Left renal cortex interstitium (tissue), 4 donors: ENCODE data around the gene CFAP46. TPM values are rescaled to one million over a fixed set of nuclear protein-coding genes. Genes with fewer than 3 reads are reported as not detected.

ENCODE experiments used
- DNase-seq, 4 donors: peaks; one replicate each; pipeline ENCODE4 v3.0.0-alpha.2; 2013; ENCODE audit warnings: low read depth in 4 of 4, low spot score in 2 of 4, missing footprints in 1 of 4
- polyA plus RNA-seq, 4 donors: library from polyadenylated mRNA; unstranded; fragments of 120-200 nt; gene quantifications; one replicate each; pipeline ENCODE4 v1.2.1, GENCODE V29; 2013; ENCODE audit not compliant: insufficient read length in 4 of 4

The CFAP46 gene
- polyA plus RNA-seq, 4 donors, result 6.2 to 12.3 (median 9.4) TPM

GRCh38 chr10:132886211-132887099, 55.9 kb downstream of the CFAP46 start:
- no peak for DNase-seq

- no peak for DNase-seq
Observed at GRCh38 chr10:132885451-132886210, 56.7 kb downstream of the CFAP46 start.

DNA sequence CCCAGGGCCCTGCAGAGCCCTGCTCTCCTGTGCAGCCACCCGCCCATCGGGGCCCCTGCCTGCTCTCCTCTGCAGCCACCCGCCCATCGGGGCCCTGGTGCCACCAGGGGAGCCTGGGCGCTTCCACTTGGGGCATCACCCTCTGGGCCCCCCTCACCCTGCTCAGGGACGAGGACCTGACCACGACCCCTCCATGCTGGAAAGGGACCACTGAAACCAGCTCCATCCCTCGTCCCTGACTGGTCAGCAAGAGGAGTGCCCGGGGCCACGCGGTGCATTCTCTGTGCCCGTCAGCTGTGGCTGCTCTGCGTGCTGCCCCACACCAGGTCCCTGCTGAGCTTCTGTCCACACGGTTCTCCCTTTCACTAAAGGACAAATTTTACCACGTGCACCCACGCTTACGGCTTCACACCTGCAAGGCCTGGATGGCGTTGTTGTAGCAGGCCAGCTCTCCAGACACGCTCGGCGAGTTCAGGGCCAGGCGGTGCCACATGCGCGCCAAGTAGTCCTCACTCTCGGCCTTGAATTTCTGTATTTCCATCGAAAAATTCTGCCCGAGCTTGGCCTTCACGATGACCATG, 57.6 kb downstream of the CFAP46 start:
- DNase-seq, result no peak

DNA sequence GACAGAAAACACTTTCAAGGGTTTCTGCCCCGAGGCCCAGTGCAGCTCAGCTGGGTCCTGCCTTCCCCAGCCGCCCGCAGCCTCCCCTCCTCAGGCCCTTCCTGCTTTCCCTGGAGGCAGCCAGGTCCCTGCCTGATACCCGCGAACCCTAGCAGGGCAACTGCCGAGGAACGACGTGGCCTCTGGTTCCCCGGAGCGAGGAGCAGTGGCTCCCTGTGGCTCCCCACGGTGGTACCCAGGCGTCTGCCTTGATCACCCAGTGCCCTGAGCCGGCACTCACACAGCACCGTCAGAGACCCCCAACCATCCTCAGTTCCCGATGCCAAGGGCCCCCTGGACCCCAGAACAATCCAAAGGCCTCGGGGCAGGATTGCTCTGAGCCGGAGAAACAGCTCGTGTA, 58.3 kb downstream of the CFAP46 start:
- DNase-seq, result no peak

- DNase-seq, result no peak
Observed at GRCh38 chr10:132883391-132883881, 58.9 kb downstream of the CFAP46 start.

GRCh38 chr10:132882069-132882951, 60.1 kb downstream of the CFAP46 start:
- no peak for DNase-seq

DNA sequence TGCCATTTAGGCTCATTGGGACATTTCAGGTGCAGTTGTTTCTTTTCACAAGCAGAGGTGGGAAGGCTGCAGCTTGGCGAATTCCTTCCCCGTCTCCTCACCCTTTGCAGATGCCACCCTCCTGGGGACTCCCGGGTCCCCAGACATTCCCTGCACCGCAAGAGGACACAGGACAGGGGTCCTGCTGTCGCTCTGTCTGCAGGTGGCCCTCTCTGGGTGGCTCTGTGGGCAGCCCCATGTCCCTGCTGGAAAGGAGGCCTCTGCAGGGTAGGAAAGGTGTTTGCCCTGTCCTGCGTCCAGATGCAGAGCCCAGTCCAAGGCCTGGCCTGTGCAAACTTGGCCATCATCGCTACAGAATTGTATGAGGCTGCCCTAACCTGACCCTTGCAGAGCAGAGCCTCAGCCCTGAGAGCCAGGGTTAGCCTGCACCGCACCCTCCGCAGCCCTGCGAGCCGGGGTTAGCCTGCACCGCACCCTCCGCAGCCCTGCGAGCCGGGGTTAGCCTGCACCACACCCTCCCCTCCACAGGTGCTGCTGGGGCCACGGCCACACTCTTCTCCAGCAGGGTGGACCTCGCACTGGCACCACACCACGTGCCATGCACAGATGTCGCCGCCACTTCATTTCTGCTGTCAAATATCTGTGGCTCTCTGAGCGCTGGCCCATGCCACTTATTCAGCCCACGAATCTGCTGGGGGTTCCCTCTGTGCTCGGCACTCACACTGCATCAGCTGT, 61.0 kb downstream of the CFAP46 start:
- no peak for DNase-seq

- DNase-seq, result no peak
Observed at GRCh38 chr10:132880128-132880981, 62.0 kb downstream of the CFAP46 start.

GRCh38 chr10:132879408-132880127, 62.8 kb downstream of the CFAP46 start:
- no peak for DNase-seq

DNA sequence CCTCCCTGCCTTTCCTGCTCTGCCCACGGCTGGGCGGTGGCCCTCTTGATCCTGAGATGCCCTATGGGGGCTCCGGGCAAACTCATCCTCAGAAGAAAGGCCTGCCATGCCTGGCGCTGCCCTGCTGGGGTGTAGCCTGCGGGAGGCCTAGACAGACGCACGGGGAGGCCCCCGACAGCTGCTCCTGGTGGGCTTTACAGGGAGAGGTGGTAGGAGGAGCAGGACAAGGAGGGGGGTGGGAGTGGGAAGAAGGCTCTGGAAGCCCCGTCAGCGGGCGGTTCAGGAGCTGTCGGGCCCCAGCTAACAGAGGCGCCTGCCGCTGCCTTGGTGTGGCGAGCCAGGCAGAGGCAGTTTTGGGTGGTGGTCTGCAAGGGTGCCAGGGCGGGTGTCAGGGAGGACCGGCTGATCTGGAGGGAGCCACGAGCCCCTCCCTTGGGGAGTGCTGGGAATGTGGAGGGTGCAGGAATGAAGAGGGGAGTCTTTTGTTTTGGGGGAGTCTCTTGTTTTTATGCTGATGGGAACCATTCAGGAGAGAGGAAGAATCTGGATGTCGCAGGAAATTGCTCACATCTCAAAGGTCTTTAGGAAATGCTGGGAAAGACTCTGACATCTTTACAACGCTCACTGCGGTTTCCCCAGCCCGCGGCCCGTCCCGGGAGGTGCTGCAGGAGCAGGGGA, 63.5 kb downstream of the CFAP46 start:
- DNase-seq, result no peak

DNA sequence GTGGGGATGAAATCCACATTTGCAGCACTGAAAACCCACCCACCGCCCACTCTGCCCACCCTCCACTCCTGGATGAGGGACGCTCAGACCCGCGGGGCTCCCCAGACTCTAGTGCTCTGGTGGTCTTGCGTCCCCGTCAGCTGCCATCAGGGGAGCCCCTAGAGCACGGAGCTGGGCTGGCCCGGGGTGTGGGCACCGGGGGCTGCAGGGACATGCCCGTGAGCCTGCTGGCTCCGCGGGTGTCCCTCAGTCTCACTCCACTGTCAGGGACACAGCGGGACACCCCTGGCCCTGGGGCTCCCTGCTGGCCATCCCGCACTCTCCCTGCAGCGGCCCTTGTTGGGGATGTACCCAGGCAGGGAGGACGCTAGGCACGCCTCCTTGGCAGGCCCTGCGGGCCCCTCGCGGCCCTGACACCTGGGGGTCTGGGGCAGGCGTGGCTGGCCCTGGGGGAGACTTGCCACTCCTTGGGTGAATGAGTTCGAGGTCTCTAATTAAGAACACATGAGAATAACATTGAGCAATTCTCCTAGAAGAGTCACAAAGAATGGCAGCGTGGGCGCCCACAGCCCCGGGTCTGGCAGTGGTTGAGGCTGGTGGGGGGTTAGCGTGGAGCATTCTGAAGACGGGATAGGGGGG, 64.2 kb downstream of the CFAP46 start:
- DNase-seq, result no peak

- no peak for DNase-seq
Observed at GRCh38 chr10:132877473-132877872, 64.9 kb downstream of the CFAP46 start.

DNA sequence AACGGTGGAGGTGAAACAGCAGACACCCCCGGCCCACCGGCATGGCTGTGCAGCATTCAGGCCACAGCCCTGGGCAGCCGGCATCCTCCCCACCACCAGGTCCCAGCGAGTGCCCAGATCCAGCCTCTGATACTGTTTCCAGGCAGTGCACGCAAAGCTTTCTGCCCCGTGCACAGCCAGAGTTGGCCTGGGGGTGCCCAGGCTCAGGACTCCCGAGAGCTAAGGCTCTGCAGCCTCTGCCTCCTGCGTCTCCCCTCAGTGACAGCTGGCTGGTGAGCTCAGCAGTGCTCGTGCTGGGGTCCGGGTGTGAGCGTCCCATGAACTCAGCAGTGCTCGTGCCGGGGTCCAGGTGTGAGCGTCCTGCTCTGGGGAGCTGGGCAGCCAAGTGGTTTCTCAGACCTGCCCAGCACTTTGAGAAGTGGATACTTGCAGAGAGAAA, 65.4 kb downstream of the CFAP46 start:
- no peak for DNase-seq

DNA sequence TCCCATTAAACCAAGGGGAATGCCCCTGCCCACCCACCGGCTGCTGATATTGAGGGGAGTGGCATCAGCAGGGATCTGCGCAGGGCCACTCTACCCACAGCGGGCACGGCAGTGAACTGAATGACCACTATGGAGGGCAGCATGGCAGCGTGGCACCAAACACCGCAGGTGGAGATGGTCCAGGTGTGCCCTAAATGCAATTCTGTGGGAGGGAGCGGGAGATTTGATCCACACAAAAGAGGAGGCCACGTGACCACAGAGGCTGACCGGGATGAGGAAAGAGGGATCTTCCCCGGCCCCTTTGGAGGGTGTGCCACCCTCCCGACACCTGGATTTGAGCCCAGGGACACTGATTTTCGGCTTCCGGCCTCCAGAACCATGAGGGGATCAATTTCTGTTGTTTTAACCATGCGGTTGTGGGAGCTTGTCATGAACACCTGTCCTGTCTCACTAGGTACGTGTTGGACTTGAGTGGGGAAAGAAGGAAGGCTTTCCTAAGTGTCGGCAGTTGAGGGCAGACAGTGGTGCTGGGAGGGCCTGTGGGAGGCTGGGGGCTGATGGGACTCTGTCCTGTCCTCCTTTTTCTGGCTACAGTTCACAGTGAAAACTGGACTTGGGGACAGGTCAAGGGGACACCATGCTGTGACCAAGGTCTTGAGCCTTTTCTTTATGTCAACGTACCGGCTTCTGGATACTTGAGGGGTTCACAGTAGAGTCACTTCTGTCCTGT, 66.1 kb downstream of the CFAP46 start:
- no peak for DNase-seq

DNA sequence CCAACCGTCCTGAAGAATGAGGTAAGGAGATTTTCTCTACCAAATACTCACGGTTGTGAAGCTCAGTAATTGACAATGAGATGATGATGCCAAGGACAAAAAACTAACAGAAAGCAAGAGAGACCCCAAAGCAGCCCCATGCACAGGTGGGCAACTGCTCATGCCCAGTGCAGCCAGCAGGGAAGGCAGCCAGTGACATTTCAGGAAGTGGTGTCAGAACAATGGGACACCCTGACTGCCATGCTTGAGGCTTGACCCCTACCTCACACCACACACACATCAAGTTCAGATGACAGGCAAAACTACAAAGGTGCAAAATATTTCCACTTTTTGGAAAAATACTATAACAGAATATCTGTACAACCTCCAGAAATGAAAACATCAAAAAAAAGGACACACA, 66.9 kb downstream of the CFAP46 start:
- DNase-seq, result no peak

GRCh38 chr10:132873395-132873794, 69.0 kb downstream of the CFAP46 start:
- no peak for DNase-seq
